ENCODE measurements around the gene CTRB1. TPM values are rescaled to one million over a fixed set of nuclear protein-coding genes. Genes with fewer than 3 reads are reported as not detected.

CTRB1 gene
- total RNA-seq, 4 donors from 2014 or later: not detected

- no peak for TF ChIP-seq CTCF (IDR thresholded peaks at IDR 0.05; ENCODE audit: low read depth)
These were observed 26.3 kb downstream of the CTRB1 start for GRCh38 chr16:75244844-75245758.

GRCh38 chr16:75246504-75247205, 27.9 kb downstream of the CTRB1 start:
- TF ChIP-seq CTCF (IDR thresholded peaks at IDR 0.05; ENCODE audit: low read depth): no peak

GRCh38 chr16:75247249-75247648, 28.5 kb downstream of the CTRB1 start:
- no peak for TF ChIP-seq CTCF (IDR thresholded peaks at IDR 0.05; ENCODE audit: low read depth)

- no peak for TF ChIP-seq CTCF (IDR thresholded peaks at IDR 0.05; ENCODE audit: low read depth)
These were observed 29.4 kb downstream of the CTRB1 start for GRCh38 chr16:75248142-75248535.

GRCh38 chr16:75248536-75249380, 30.0 kb downstream of the CTRB1 start:
- TF ChIP-seq CTCF (IDR thresholded peaks at IDR 0.05; ENCODE audit: low read depth): no peak

GRCh38 chr16:75249441-75249840, 30.7 kb downstream of the CTRB1 start:
- no peak for TF ChIP-seq CTCF (IDR thresholded peaks at IDR 0.05; ENCODE audit: low read depth)
